ENCODE measurements around the gene MAGOH.

DNA sequence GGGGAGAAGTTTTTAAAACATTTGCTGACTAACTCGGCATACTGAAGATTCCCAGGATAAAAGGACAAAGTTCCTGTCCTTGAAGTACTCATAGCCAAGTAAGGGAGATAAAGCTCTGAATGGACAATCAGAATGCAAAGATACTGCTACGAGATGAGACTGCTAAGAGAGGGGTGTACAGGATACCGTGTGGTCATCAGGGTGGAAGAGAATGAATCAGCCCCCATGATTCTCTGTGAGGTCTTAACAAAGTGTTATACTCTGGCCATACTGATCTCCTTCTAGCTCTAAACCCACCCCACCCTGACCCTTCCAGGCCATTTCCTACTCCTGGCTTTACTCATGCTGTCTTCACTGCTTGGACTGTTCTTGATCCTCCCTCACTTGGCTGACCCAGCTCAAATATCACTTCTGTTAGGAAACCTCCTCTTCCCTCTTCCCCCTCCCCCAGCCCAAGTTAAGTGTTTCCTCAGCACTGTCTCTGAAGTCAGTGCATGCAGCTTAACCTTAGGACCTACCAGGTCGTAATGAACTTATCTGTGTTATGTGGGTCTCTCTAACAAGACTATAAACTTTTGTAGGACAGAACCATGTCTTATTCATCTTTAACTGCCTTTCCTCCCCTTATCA lies 15.8 kb upstream of the MAGOH start:
- no peak for TF ChIP-seq POLR2A (IDR thresholded peaks at IDR 0.05)
- TF ChIP-seq, protein P1, sequence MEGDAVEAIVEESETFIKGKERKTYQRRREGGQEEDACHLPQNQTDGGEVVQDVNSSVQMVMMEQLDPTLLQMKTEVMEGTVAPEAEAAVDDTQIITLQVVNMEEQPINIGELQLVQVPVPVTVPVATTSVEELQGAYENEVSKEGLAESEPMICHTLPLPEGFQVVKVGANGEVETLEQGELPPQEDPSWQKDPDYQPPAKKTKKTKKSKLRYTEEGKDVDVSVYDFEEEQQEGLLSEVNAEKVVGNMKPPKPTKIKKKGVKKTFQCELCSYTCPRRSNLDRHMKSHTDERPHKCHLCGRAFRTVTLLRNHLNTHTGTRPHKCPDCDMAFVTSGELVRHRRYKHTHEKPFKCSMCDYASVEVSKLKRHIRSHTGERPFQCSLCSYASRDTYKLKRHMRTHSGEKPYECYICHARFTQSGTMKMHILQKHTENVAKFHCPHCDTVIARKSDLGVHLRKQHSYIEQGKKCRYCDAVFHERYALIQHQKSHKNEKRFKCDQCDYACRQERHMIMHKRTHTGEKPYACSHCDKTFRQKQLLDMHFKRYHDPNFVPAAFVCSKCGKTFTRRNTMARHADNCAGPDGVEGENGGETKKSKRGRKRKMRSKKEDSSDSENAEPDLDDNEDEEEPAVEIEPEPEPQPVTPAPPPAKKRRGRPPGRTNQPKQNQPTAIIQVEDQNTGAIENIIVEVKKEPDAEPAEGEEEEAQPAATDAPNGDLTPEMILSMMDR (IDR thresholded peaks at IDR 0.05), result no peak
- no peak for TF ChIP-seq EP300 (IDR thresholded peaks at IDR 0.05)

All from ovary (tissue), 3 donors.